Kidney glomerular epithelial cell (primary cell): ENCODE results near the gene CARS2.

Experiments used
- DNase-seq: peaks from one replicate; lab custom pipeline; 2025; lab: John Stamatoyannopoulos, UW

Gene CARS2

DNA sequence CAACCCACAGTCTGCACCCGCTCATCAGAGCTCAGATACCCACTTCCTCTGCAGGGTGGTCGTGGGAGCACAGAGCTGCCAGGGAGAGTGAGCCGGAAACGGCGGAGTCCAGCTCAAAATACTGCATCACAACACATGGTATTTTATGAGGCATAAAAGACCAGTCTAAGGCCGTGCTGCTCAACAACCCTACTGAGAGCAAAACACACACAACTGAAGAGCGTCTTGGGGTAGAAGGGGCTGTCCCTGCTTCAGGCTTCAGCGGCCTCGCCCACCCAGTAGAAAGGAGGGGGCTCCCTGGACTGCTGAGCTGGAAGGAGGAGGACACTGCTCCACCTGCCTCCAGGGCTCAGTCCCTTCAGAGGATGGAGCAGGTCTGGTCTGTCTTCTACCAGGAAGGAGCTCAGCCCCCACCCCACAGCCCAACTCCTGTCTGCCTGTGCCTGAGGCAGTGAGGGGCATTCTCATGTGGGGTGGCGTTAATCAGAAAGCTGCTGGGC is 53.6 kb downstream of the CARS2 start:
- DNase-seq = no peak

DNA sequence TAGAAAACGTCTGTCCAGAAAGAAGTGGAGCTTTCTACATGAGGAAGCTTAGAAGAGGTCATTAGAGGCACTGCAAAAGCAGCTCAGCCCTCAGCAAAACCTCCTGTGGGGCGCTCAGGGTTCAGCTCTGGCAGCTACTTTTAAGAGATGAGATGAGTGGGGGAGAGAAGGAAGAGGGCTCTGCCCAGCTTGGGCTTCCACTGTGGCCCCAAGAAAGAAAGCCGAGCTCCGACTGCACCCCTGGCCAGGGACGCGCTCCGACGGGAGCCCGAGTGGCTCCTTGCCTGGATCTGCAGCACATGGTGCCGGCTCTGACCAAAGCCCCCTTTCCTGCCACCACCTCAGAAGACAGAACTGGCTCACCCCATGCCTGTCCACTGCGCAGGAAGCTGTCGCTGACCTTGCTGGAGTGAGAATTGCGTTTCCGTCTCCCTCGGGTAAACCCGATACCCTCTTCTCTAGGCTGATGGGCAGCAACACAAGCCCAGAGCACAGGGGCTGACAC is 54.1 kb downstream of the CARS2 start:
- no peak for DNase-seq

DNA sequence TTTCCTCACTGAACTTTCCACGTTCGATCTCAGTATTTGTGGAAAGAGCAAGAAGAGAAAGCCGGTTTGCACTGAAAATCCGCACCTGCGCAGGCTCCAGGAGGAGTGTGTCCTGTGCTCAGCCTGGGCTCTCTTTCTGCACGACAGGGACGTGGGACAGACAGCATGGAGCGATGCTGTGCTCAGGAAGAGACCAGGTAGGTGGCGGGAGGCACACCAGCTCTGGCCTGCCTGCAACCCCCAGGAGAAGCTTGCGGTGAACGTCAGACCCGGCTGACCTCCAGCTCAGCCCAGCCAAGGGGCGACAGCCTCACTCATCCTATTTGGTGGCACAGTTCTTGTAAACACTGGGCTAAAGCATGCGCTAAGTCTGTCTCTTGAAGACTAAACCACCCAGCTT is 54.6 kb downstream of the CARS2 start:
- DNase-seq = no peak

DNA sequence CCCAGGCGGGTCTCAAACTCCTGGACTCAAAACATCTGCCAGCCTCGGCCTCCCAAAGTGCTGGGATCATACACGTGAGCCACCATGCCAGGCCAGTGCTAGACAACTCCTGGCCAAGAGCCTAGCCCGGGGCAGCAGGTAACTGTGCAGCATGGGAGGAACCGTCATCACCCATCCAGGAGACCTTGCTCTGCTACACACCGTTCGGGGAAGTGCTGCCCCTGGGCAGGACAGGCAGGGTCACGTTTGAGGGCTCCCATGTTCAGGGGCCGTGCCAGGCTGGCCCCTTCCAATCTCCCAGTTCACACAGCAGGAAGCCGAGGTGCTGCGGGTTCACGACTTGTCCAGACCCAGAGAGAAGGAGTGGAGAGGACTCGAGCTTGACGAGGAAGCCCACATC is 55.5 kb downstream of the CARS2 start:
- no peak for DNase-seq

DNA sequence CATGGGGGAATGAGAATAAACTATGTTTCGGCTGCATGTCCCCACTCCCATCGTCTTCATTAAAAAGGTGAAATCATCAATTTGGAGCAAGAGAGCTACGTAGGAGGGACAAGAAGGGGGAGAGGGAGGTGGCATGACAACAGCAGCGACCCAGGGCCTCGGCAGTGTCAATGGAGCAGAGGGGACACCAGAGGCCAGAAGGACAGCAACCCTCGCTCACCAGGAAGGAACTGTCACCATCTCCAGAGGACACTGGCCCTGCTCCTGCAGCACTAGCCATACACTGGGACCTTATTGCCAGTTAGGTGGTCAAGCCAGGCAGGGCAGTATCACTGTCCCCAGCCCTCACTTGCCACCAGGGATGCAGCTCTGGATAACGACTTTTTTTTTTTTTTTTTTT is 56.4 kb downstream of the CARS2 start:
- no peak for DNase-seq

DNA sequence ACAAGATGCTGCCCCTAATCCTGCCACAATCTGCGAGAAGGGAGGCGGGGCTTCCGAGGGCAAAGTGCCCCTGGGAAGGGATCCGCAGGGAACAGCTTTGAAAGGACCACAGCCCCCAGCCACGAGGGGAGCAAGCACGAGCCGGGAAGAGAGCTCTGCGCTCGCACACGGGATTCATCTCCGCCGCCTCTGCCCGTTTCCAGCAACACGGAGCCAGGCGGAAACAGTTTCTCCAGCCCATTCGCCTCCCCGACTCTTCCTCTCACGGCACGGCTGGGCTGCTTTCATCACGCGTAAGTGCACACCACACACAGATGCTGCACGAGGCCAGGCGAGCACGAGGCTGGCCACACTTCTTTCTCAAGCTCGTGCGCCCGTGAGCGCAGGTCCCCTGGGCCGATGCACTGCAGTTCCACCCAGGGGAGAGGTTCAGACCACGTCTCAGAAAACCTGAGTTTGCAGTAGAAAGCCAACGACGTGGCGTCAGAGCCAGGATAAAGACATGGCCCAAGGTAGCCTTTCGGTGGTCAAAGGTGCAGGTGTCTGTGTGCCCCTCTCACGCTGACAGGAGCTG is 57.0 kb downstream of the CARS2 start:
- DNase-seq = no peak

DNA sequence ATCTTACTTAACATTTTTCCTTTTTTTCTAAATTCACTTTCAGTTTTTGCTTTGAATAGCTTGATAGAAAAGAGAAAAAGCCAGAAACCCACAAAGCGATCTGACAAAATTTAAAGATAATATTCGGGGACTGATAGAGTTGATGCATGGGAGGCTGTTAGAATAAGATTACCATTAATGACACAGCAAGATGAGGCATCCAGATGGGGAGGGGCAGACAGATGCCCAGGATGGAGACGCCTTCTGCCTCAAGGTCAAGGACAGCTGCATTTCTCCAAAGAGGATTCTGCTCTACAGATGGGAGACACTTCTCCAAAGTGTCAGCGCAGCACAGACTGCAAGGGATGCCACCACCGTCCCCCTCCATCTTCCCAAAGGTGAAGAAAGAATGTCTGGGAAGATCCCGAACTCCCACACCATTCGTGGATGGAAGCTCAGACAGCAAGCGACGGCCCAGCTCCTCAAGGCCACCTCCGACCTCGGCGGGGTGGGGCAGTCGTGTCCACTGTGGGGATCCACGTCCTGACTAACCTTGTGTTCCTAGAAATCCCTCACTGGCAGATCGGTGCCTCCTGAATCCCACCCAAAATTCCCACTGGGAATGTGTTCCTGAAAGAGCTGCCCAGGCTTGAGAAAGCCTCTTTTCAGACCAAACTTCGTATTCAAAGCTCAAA is 57.6 kb downstream of the CARS2 start:
- no peak for DNase-seq

DNA sequence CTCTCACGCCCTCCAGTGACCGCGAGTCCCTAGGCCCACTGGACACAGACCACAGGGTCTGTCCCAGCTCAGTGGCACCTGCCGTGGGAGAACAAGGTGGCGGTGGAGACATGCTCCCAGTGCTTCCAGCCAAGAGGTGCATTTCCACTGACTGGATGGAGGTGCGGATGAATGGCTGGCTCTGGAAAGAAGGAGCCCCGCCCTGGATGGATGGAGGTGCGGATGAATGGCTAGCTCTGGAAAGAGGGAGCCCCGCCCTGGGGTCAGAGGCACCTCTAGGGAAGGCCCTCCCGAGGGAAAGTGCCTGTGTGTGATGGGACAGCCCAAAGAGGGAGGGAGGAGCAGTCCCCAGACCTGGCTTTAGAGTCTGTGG is 58.6 kb downstream of the CARS2 start:
- no peak for DNase-seq

DNA sequence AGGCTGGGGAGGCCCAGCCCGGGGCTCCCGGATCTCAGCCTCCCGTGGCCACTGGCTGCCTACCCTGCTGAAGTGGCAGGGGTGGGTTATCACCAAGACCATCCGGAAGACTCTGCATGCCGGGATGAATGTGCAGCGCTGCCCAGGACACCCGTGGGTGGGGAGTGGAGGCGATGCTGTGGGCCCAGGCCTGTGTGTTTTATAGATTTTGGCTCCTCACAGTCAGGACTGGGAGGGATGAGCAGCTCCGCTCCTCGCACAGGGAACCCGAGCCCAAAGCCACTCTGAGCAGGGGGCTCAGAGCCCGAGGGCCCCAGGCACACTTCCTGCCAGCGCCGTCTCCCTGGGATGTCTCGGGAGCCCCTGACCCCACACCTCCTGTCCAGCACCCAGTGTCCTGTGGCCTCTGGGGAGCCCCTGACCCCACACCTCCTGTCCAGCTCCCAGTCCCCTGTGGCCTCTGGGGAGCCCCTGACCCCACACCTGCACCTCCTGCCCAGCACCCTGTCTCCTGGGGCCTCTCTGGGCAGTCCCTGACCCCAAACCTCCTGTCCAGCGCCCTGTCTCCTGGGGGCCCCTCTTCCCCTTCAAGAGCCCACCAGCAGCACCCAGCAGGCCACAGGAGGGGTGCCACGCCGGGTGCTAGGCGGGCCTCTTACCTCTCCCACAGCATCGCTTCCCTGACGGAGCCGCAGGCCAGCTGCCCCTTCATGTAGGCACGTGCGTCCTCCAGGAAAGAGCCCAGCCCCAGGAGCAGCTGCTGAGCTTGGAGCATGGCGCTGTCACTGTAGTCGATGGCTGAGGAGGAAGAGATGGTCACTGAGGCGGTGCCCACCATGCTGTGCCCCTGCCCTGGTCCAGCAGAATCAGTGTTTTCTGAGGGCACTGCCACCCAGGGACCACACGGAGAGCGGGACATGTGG is 59.2 kb downstream of the CARS2 start:
- no peak for DNase-seq

DNA sequence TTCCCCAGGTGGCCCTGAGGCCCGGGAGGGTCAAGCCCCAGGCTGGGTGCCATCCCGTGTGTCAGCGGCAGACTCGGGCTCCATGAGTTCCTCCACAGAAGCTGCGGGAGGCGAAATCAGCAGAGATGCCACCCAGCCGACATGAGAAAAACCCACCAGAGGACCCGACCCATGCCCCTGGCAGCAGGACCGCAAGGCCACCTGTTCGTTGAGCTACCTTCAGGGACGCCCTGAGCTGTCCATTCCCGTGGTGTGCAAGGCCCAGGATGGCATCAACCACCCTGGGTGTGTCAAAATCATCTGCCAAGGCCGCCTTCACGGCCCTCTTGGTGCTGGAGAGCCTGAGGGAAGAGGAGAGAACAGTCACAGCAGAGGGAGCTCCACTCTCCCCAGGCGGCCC is 60.2 kb downstream of the CARS2 start:
- no peak for DNase-seq

DNA sequence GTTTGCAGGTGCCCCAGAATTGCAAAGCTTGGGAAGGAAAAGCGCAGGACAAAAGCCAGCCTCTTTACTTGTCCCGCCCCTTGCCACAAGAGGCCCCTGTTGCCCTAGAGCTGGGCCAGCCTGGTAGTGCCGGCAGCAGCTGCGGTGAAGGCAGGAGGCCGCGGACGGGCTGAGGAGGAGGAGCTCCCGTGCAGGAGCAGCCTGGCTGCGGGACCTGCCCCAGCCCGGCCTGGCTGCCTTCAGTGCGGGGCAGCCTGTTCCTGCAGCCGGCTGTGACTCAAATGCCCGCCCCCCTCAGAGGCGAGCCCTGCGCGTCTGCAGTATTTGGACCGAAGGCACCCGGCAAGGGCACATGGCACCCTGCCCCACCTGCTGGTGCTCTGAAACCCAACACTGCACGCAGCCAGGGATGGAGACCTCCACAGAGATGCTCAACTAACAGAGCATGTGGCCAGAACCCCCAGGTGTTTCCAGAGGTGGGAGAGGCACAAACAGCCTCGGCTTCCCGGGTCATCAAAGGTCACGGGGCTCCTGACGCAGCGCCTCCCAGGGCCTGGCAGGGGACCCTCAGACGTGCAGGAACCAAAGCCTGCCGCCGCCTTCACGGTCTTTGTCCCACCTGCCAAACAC is 60.9 kb downstream of the CARS2 start:
- peak; percentile 24 for DNase-seq

DNA sequence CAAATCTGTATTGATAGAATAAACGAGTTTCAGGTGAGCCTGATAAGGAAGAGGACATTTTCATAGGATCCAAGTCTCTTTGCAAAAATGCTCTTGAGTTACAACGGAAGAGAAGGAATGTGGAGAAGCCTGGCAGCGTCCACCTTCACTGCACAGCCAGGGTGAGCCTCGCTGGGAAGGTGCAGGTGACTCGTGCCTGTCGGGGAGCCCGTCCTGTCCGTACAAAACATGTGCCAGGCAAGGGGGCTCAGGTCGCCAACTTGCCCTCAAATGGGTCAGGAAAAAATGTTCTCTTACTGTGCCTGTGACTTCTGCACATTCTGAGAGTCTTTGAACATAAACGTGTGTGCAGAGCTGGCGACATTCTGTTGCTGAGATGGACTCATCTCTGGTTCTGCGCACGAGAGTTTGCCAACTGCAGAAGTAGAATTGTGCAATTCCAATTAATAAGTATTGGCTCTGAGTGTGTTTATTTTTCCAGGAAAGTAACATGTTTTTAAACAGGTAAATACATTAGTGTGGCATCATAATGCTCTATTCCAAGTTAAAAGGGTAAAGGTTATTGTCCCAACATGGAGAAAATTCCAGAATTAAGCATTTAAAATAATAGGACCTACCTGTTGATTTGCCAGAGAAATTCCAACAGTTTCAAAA is 62.0 kb downstream of the CARS2 start:
- DNase-seq = no peak

DNA sequence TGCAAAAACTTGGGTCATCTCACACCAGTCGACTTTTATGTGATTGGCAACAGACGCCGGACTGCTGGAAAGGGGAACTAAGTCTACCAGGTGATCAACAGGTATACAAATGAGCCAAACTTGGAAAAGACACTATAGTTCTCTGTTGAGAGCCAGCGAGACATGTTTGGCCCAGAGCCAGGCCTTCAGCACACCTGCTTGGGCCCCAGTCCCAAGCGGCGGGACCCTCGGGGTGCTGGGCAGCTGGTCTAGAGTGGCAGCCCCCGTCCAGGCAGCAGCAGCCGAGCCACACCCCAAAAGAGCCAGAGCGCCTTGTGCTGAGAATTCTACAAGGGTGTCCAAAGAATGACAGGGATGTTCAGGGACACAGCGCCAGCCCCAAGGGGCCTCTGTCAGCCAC is 62.6 kb downstream of the CARS2 start:
- no peak for DNase-seq

DNA sequence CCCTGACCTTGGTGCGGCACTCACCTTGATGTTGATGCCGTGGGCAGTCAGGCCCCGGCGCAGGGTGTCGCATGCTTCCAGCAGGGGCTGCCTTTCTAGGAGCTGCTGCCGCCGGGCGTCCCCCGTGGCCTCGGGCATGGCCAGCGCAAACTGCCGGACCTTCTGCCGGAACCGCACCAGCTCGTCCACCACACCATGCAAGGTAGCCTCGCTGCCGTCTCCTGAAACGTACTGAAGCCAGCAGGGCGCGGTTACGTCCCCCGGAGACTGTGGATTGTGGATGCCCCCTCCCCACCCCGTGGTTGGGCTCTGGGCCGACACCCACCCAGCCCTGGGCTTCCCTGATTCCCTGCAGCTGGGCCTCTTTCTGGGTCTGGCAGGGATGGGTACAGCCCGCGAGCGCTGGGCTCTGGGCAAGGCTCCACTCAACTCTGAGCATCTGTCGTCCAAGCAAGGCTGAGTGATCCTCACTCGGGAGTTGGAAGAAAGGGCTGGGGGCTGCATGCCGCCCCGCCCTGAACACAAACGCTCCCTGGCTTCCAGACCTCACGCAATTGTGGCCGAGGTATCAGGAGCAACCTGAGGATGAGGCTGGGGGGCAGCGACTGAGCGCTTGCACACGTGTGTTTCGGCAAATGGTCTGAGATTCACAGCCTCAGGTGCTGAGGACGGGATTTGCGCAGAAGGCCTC is 63.5 kb downstream of the CARS2 start:
- DNase-seq = no peak

DNA sequence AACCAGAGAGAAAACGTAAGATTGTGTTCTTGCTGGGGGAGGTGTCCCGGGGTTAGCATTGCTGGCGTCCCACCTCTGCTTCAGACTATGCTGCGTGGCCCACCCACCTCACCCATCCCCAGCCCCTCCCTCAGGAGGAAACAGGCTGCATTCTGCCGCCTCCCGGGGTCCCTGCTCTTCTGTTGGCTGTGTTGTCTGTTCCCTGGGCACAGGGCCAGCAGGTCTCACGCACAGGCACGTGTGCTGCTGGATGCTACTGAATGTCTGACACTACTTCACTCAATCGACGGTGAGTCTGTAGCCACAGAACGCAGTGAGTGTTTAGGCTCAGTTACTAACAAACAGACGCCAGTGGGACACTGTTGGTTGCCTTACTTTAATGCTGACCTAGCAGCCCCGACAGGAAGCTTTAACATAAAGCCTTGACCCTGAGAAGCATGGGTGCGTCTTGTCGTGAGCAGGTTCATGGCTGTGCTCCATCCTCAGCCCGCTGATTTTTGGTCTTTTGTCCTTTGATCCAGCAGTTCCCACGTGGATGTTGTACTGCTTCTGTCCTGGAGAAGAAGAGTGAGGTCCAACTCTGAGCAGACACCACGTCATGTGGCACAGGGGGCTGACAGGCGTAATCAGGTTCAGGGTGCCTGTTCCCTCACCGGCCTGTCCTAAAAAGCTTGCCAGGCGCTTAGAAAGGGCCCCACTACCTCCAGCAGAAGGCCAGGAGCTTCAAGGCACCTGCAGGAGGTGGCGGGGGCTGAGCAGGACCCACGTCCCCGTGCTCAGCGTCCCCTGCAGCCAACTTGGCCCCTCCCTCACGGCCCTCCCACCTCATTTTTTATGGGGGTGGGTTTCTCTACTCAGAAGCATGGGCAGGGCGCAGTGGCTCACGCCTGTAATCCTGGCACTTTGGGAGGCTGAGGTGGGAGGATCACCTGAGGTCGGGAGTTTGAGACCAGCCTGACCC is 64.6 kb downstream of the CARS2 start:
- DNase-seq = no peak

DNA sequence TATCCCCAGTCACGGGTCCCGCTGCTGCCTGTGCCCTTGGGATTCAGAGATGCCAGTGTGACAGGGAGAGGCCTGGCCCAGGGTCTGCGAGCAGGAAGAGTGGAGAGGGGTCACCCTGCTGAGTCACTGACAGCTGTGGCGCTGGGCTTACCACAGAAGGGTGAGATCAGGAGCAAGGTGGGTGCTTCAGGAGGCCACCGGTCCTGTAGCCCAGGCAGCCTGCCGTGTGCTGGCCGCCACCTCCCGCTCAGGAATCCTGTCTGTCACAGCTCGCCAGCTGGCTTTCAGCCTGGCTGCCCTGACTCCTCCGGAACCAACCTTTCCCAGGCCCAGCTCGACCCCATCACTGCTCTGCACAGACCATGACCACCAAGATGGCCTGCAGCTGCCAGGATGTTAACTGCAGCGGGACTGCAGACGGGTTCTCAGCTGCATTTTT is 65.3 kb downstream of the CARS2 start:
- DNase-seq = no peak

DNA sequence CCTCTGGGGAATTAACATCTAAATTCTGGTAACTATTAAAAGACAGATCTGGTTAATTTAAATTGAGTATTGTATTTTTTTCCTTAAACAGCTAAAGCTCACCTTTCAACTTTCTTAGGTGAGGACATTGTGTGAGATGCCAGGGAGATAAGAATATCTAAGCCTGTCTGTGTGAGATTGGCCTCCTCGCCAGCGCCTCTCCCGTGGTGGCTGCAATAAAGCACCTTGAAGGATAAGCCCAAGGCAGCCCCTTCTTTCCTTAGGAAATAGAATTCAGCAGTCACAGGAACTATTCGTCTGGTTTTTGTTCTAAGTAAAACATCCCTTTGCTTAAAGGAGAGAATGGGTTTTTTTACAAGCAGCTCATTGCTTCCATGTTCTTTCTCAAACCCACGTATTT is 66.0 kb downstream of the CARS2 start:
- no peak for DNase-seq

DNA sequence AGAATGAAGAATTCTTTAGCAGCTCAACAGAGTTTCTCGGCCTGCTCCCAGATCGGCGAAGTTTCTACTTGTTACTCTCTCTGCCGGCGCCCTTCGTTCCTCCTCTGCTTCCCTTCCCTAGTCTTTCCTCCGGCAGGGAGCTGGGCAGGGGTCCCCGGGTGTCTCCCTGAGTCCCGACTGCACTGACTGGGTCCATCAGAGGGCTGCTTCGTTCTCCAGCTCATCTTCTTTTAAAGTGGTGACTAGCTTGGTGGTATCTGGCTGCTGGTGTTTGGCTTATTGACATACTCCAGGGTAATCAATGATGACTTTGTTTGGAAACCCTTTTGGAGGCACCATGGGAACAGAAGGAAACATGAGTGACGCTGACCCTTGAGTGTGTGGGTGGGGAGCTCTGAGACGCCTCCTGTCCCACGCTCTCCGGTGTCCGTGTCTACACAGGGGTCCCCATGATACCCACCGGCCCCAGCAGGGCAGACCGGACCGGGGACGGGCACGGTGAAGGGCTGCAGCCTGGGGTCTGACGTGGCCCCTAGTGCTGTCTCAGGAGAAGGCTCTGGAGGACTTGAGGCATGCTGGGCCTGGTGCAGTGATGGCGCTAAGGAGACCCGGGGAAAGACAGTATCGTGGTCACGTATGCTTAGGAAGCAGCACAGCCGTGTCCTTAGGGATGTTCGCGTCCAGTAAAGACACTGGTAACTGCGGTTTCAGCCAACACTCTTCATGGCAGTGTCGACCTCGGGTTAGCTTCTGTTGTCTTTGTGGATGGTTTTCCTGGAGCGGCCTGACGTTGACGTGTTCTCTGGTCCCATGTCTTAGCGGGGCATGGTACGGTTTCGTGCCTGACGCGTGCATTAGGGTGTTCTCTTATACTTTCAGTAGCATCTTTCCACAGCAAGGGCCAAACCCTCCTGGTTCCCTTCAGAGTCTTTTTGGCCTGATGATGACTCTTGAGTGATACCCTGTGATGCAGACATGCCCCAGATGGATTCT is 66.8 kb downstream of the CARS2 start:
- no peak for DNase-seq

DNA sequence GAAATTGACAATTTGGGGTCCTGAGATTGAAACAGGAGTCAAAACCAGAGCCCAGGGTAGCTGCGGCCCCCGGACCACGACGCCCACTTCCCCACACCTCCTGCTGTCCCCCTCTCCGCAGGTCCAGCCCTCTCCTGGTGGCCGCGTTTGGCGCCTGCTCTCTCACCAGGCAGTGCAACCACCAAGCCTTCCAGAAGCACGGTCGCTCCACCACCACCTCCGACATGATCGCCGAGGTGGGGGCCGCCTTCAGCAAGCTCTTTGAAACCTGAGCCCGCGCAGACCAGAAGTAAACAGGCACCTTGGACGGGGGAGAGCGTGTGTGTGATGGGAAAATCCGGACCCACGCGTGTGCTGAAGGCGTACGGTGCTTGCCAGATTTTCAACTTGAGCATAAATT is 67.7 kb downstream of the CARS2 start:
- DNase-seq = no peak
